GM12878 (cell line): ENCODE results near the gene ECHDC1. TPM values are rescaled to one million over a fixed set of nuclear protein-coding genes. Genes with fewer than 3 reads are reported as not detected.
A peak's percentile ranks its signal among the peaks of the same experiment; 100 is the strongest.

Experiments
- ATAC-seq: fragments of 200-7000 bp; cut with Tn5 transposase; 3 replicates; pipeline ENCODE4 v1.9.1; 2020; ENCODE audit warnings: mild to moderate bottlenecking, moderate library complexity
- BruUV-seq: library from RNA; stranded (reverse); fragments of 400-500 nt; replicated peaks from 2 replicates; lab custom pipeline; 2021; lab: Mats Ljungman, UMichigan
- CTCF ChIA-PET: fragments of 300-600 bp; sonication (Branson Sonifier 250); formaldehyde crosslinking; extraction: SDS; loops from one replicate; lab custom pipeline; 2021; ENCODE audit warnings: inconsistent platforms; lab: Yijun Ruan, JAX
- POLR2A ChIA-PET: fragments of 350-600 bp; formaldehyde crosslinking; extraction: SDS; loops from one replicate; lab custom pipeline; 2021; ENCODE audit warnings: inconsistent platforms; lab: Charles Lee
- RAD21 ChIA-PET: fragments of 300-600 bp; sonication (Branson Sonifier 250); formaldehyde crosslinking; loops from one replicate; lab custom pipeline; 2023; ENCODE audit warnings: antibody characterized with exemption; ENCODE audit not compliant: unreplicated experiment; lab: Charles Lee
- SMC1A ChIA-PET: fragments of 300-600 bp; sonication (Branson Sonifier 250); formaldehyde crosslinking; loops from one replicate; lab custom pipeline; 2023; ENCODE audit not compliant: unreplicated experiment, uncharacterized antibody; lab: Charles Lee
- DNase-seq: peaks from one replicate; pipeline ENCODE4 v3.0.0-alpha.2; 2011; ENCODE audit warnings: low read depth, low spot score
- FAIRE-seq: peaks from 3 replicates; lab custom pipeline; 2011; peaks lifted over from hg19 to GRCh38; lab: Jason Lieb, UNC
- H2AFZ ChIP-seq: 2 replicates; pipeline ENCODE4 v1.6.0; 2011; ENCODE audit warnings: low read depth, low read length, control low read depth; ENCODE audit not compliant: control insufficient read depth
- H3K27ac ChIP-seq: 2 replicates; pipeline ENCODE4 v1.5.1; 2011; ENCODE audit warnings: control low read depth; ENCODE audit not compliant: control insufficient read depth, insufficient read depth
- H3K27me3 ChIP-seq, 2 experiments: replicated peaks in 1 of 2; 2 replicates each; pipeline versions ENCODE4 v1.6.0 to v1.6.1; 2011; ENCODE audit warnings: low read length in 1 of 2; ENCODE audit not compliant: control insufficient read depth in 2 of 2, insufficient read depth in 2 of 2
- H3K36me3 ChIP-seq, 2 experiments: 2 replicates each; pipeline ENCODE4 v1.5.1; 2011; ENCODE audit warnings: low read length in 1 of 2; ENCODE audit not compliant: control insufficient read depth in 2 of 2, insufficient read depth in 2 of 2
- H3K4me1 ChIP-seq: 2 replicates; pipeline ENCODE4 v1.6.1; 2011; ENCODE audit warnings: mild to moderate bottlenecking, low read length, moderate library complexity, mixed read lengths; ENCODE audit not compliant: control insufficient read depth, insufficient read depth
- H3K4me2 ChIP-seq: 2 replicates; pipeline ENCODE4 v1.6.0; 2011; ENCODE audit warnings: control low read depth; ENCODE audit not compliant: control insufficient read depth, insufficient read depth
- H3K4me3 ChIP-seq: fragments of 200-600 bp; sonication (generic); 2 replicates; pipeline ENCODE4 v1.5.1; 2016
- H3K79me2 ChIP-seq: 2 replicates; pipeline ENCODE4 v1.6.0; 2011; ENCODE audit warnings: low read length; ENCODE audit not compliant: control insufficient read depth, insufficient read depth
- H3K9ac ChIP-seq: 2 replicates; pipeline ENCODE4 v1.8.0; 2011; ENCODE audit warnings: low read length, control low read depth, mixed read lengths; ENCODE audit not compliant: control insufficient read depth, insufficient read depth
- H3K9me3 ChIP-seq: replicated peaks from 3 replicates; pipeline ENCODE4 v1.5.1; 2011; ENCODE audit warnings: mild to moderate bottlenecking, low read length; ENCODE audit not compliant: control insufficient read depth, insufficient read depth
- H4K20me1 ChIP-seq: 2 replicates; pipeline ENCODE4 v1.6.0; 2011; ENCODE audit not compliant: control insufficient read depth, insufficient read depth
- ATF2 ChIP-seq: IDR thresholded peaks from 2 replicates; pipeline ENCODE4 v1.6.1; 2012; ENCODE audit warnings: low read length, inconsistent platforms
- ATF7 ChIP-seq: fragments of 450-650 bp; IDR thresholded peaks from 2 replicates; pipeline ENCODE4 v1.6.1; 2016; ENCODE audit warnings: low read depth, mild to moderate bottlenecking
- BACH1 ChIP-seq: fragments of 450-650 bp; IDR thresholded peaks from 2 replicates; pipeline ENCODE4 v1.6.1; 2017; ENCODE audit warnings: mild to moderate bottlenecking, borderline replicate concordance
- BHLHE40 ChIP-seq, 2 experiments: fragments of 450-650 bp in 1 of 2; IDR thresholded peaks; 2 replicates each; pipeline ENCODE4 v1.6.1; 2011 to 2017; ENCODE audit warnings: low read depth in 2 of 2, borderline replicate concordance in 1 of 2, improper control_type of control experiment in 1 of 2, low read length in 1 of 2, mild to moderate bottlenecking in 1 of 2
- DPF2 ChIP-seq: fragments of 450-650 bp; IDR thresholded peaks from 2 replicates; pipeline ENCODE4 v1.6.1; 2017; ENCODE audit warnings: mild to moderate bottlenecking
- ELK1 ChIP-seq: IDR thresholded peaks from 2 replicates; pipeline ENCODE4 v1.6.1; 2012; ENCODE audit warnings: low read depth, low read length, improper control_type of control experiment
- EP300 ChIP-seq, 2 experiments: fragments of 150-350 bp in 1 of 2; IDR thresholded peaks; 2 replicates each; pipeline ENCODE4 v1.6.1; 2011 to 2012; ENCODE audit warnings: low read depth in 2 of 2, low read length in 2 of 2, borderline replicate concordance in 1 of 2, improper control_type of control experiment in 1 of 2, inconsistent platforms in 1 of 2; ENCODE audit not compliant: control insufficient read depth in 1 of 2
- IRF4 ChIP-seq: IDR thresholded peaks from 2 replicates; pipeline ENCODE4 v1.6.1; 2011; ENCODE audit warnings: low read depth, low read length
- SMAD5 ChIP-seq: IDR thresholded peaks from 2 replicates; pipeline ENCODE4 v1.6.1; 2016; ENCODE audit warnings: antibody characterized with exemption, low read depth
- WGBS: methylation state at CpG from one replicate; pipeline ENCODE4 v1.1.6; 2016; ENCODE audit warnings: low lambda C conversion rate; ENCODE audit not compliant: insufficient replicate concordance, insufficient coverage; ENCODE audit errors: missing lambda C conversion rate; 5-methylcytosine and 5-hydroxymethylcytosine counted together
- in situ Hi-C: fragments of 300-500 bp; cut with MboI; formaldehyde crosslinking; loops from 9 replicates; pipeline ENCODE4 v1.14.3; 2018; ENCODE audit warnings: mixed read lengths
- intact Hi-C: fragments of 100-400 bp; cut with micrococcal nuclease; formaldehyde crosslinking; loops from one replicate; pipeline ENCODE4 v1.14.2; 2022; ENCODE audit not compliant: unreplicated experiment
- polyA plus RNA-seq, 11 experiments: library from polyadenylated mRNA; depleted of rRNA in 4 of 11; unstranded in 6 of 11; stranded (reverse) in 5 of 11; fragments of >200 nt; fragmentation: Nextera tagmentation in 4 of 11; fragmentation: Illumina TruSeq in 1 of 11; extraction: Ambion mirVana in 4 of 11; extraction: Trizol in 1 of 11; gene quantifications; 1 replicate in 1 of 11; 2 replicates in 10 of 11; pipeline versions ENCODE4 v1.2.1 to v1.2.3, GENCODE V29; 2011 to 2016; ENCODE audit warnings: inconsistent platforms in 2 of 11, missing spikeins in 2 of 11, low read depth in 1 of 11
- total RNA-seq, 4 experiments: library from RNA; depleted of rRNA in 3 of 4; stranded (reverse); fragments of >200 nt in 3 of 4; fragmentation: Illumina TruSeq in 1 of 4; extraction: Trizol in 1 of 4; gene quantifications; 2 replicates each; pipeline versions ENCODE4 v1.2.1 to v1.2.3, GENCODE V29; 2013 to 2021
- TF ChIP-seq, protein P1 (sequence below): fragments of 450-650 bp; IDR thresholded peaks from 2 replicates; pipeline ENCODE4 v1.6.1; 2017; ENCODE audit warnings: mild to moderate bottlenecking, moderate library complexity
- TF ChIP-seq, protein P2 (sequence below): fragments of 450-650 bp; IDR thresholded peaks from 2 replicates; pipeline ENCODE4 v1.6.1; 2017; ENCODE audit warnings: mild to moderate bottlenecking

Gene ECHDC1
- total and polyA plus RNA-seq, 10 of the 15 experiments (the other 5 are each of a cell fraction or from before 2014, with no cell fraction given): 46.2 to 111 (median 70.7) TPM

- TF ChIP-seq ELK1: no peak
- TF ChIP-seq IRF4: no peak
These were observed 45.8 kb downstream of the ECHDC1 start (continued) for GRCh38 chr6:127297502-127298070.

DNA sequence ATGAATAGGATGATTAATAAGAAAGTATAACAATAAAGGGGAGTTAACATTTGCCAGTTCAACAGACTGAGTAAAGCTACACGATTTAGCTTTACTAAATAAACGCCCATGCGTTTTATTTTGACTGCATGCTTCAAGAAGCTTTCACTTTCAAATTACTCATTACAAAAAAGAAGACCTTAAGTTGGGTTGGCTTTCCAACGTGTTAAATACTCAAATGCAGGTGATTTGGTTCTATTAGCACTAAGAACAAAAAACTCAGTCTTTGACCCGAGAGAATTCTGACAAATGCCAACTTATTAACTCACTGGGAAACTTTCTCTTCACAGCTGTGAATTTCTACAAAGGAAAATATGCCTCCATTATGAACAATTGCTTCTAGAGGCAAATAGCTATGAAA lies 51.9 kb downstream of the ECHDC1 start:
- in situ Hi-C loops (loop anchor here (25.0 kb wide), 1 partner anchor 1504 kb away; the partner anchor contains the start of gene NCOA7), intact Hi-C loops (loop anchor here (2.0 kb wide), 1 partner anchor 25 kb away; the partner anchor contains the start of gene RNF146)
- no peaks in the 10 kb centered on the region for H3K9me3 ChIP-seq
- ATAC-seq (peak; percentile 95), FAIRE-seq (peak; percentile 65), DNase-seq (peak; percentile 39)
- H3K27me3 ChIP-seq: no peaks in the 10 kb centered on the region
- BruUV-seq: no TSS peak
- CTCF ChIA-PET: interaction anchor here (0.7 to 3.7 kb wide), 18 partner anchors 8 to 248 kb away, joined by 3 to 25 read pairs (median 4); partner anchors contain the start of gene RNF146
- no peak overlapping the region for H3K4me3 ChIP-seq
- SMC1A ChIA-PET: interaction anchor here (0.8 to 3.6 kb wide), 21 partner anchors 8 to 1296 kb away, joined by 3 to 29 read pairs (median 6); partner anchors contain the start of gene RNF146
- WGBS: 2% methylated on average over 5 of the region's 5 CpGs
- no peak overlapping the region for H2AFZ ChIP-seq
- peaks cover 13% of the 10 kb centered on the region; the same call in 1 of the 2 replicates for H3K4me1 ChIP-seq
- H4K20me1 ChIP-seq: no peaks in the 10 kb centered on the region
- POLR2A ChIA-PET: interaction anchor here (0.9 to 3.3 kb wide), 4 partner anchors 8 to 42 kb away, joined by 3 to 24 read pairs (median 6); partner anchors contain the start of gene RNF146
- no peak overlapping the region for H3K9ac ChIP-seq
- peaks cover 6 to 8% of the 10 kb centered on the region in 2 experiments; a peak in 3 of 4 replicates for H3K36me3 ChIP-seq
- peak overlapping the region; percentile 30 for H3K4me2 ChIP-seq
- H3K79me2 ChIP-seq: no peaks in the 10 kb centered on the region
- H3K27ac ChIP-seq: peak overlapping the region; percentile 15; the same call in 1 of the 2 replicates
- RAD21 ChIA-PET: interaction anchor here (0.9 to 4.3 kb wide), 14 partner anchors 9 to 193 kb away, joined by 3 to 20 read pairs (median 4); partner anchors contain the start of gene RNF146
- TF ChIP-seq, protein P1, sequence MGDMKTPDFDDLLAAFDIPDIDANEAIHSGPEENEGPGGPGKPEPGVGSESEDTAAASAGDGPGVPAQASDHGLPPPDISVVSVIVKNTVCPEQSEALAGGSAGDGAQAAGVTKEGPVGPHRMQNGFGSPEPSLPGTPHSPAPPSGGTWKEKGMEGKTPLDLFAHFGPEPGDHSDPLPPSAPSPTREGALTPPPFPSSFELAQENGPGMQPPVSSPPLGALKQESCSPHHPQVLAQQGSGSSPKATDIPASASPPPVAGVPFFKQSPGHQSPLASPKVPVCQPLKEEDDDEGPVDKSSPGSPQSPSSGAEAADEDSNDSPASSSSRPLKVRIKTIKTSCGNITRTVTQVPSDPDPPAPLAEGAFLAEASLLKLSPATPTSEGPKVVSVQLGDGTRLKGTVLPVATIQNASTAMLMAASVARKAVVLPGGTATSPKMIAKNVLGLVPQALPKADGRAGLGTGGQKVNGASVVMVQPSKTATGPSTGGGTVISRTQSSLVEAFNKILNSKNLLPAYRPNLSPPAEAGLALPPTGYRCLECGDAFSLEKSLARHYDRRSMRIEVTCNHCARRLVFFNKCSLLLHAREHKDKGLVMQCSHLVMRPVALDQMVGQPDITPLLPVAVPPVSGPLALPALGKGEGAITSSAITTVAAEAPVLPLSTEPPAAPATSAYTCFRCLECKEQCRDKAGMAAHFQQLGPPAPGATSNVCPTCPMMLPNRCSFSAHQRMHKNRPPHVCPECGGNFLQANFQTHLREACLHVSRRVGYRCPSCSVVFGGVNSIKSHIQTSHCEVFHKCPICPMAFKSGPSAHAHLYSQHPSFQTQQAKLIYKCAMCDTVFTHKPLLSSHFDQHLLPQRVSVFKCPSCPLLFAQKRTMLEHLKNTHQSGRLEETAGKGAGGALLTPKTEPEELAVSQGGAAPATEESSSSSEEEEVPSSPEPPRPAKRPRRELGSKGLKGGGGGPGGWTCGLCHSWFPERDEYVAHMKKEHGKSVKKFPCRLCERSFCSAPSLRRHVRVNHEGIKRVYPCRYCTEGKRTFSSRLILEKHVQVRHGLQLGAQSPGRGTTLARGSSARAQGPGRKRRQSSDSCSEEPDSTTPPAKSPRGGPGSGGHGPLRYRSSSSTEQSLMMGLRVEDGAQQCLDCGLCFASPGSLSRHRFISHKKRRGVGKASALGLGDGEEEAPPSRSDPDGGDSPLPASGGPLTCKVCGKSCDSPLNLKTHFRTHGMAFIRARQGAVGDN: 0 out of 2 replicates have a peak, but pooled peaks have one; percentile 34
- TF ChIP-seq BHLHE40 (IDR thresholded peaks at IDR 0.05; ENCODE audit: borderline replicate concordance in 1 of 2, low read depth in 2 of 2, low read length in 1 of 2) (peak; percentile 59 to 68; a peak in 3 of 4 replicates), ATF2 (peak; percentile 55), EP300 (IDR thresholded peaks at IDR 0.05; ENCODE audit: borderline replicate concordance in 1 of 2, control insufficient read depth in 1 of 2, low read depth in 2 of 2, low read length in 2 of 2) (peak in 1 of 2 experiments; percentile 50; a peak in 1 of 4 replicates), BACH1 (peak; percentile 50; the same call in 1 of the 2 replicates), DPF2 (peak; percentile 61; the same call in 1 of the 2 replicates), SMAD5 (no peak), ATF7 (0 out of 2 replicates have a peak, but pooled peaks have one; percentile 43)
- TF ChIP-seq, protein P2, sequence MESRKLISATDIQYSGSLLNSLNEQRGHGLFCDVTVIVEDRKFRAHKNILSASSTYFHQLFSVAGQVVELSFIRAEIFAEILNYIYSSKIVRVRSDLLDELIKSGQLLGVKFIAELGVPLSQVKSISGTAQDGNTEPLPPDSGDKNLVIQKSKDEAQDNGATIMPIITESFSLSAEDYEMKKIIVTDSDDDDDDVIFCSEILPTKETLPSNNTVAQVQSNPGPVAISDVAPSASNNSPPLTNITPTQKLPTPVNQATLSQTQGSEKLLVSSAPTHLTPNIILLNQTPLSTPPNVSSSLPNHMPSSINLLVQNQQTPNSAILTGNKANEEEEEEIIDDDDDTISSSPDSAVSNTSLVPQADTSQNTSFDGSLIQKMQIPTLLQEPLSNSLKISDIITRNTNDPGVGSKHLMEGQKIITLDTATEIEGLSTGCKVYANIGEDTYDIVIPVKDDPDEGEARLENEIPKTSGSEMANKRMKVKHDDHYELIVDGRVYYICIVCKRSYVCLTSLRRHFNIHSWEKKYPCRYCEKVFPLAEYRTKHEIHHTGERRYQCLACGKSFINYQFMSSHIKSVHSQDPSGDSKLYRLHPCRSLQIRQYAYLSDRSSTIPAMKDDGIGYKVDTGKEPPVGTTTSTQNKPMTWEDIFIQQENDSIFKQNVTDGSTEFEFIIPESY: no peak
